Myocyte (in vitro differentiated cells): ENCODE data around the gene GSTCD. TPM values are rescaled to one million over a fixed set of nuclear protein-coding genes. Genes with fewer than 3 reads are reported as not detected.
"Not testable (repeated sequence)": the region's sequence is repeated elsewhere in the genome, so short reads cannot be mapped to it uniquely, and the experiment has no call there.

Source experiments
- DNase-seq: peaks from one replicate; pipeline ENCODE4 v3.0.0-alpha.2; 2012; ENCODE audit warnings: low read depth
- total RNA-seq: library from RNA; depleted of rRNA; stranded (reverse); fragments of >200 nt; gene quantifications from 2 replicates; pipeline ENCODE4 v1.2.3, GENCODE V29; 2014

The GSTCD gene
- total RNA-seq, 1 donor from 2014 or later: 12.7 TPM

DNA sequence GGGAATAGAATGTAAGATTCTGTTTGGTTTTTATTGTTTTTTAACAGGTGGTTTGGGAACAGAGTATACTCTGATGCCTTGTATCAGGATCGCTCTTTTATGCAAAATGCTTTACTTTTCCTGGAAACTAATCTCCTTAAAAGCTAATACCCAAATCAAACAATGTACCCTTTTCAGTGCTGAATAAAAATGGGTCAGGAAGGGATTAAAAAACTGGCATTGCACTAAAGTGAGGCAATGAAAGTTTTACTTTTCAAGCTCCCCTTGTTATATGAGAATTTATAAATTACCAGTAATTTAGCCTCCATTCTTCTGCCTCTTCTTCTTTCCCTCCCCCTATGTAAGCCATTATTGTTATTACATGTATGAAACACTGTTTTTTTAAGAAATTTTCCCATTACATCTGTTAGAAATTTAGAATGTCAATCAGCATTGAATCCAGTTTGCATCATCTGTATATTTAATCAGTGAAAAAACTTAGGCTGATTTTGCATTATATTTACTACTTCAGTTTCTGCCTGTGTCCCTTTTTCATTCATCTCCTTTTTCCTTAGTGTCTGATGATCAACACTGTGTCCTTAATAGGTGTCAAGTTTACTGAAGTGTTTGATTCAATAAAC is 97.0 kb downstream of the GSTCD start:
- no peak for DNase-seq

DNA sequence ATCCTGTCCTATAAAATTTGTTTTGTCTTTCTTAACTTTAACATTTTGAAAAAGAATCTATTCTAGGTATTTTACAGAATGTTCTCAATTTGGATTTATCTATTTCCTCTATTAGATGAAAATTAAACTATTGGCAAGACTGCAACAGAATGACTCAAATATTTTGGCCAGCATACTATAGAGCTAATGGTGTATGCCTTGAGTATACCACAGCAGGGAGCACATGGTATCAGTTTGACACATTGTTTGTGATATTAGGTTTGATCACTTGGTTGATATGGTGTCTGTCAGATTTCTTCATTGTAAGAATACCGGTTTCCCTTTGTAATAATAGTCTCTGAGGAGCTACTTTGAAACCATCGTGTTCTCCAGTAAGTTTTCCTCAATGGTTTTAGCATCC is 98.9 kb downstream of the GSTCD start:
- DNase-seq: no peak

DNA sequence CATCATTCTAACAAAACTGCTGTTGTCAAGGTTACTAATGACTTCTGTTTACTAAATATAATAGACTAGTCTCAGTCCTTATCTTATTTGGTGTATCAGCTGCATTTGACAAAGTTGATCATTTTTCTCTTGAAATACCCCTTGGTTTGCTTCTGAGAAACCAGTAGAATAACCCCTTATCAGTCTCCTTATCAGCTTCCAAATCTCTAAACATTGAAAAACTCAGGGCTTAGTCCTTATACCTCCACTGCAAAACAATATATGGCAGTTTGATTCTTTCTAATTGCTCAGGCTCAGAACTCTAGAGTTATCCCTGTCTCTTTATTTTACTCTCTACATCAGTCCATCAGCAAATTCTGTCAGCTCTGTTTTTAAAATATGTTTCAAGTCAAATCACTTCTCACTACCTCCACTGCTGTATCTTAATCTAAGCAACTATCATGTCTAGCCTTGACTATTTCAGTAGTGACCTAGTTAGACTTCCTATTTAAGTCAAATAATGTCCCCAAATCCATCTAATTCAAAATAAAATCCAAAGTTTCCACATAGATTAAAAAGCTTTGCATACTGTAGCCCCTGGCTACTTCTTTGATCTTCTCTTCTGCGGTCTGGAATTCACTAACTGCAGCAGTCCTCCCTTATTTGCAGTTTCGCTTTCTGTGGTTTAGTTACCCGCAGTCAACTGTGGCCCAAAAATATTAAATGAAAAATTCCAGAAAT is 99.6 kb downstream of the GSTCD start:
- DNase-seq: peak; percentile 13

DNA sequence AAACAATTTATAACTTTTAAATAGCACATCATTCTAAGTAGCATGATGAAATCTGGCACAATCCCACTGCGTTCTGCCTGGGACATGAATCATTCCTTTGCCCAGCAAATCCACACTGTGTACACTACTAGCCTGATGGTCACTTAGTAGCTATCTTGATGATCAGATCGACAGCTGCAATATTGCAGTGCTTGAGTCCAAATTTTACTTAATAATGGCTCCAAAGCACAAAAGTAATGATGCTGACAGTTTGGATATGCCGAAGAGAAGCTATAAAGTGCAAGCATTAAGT is 100.1 kb downstream of the GSTCD start:
- peak; percentile 89 for DNase-seq

DNA sequence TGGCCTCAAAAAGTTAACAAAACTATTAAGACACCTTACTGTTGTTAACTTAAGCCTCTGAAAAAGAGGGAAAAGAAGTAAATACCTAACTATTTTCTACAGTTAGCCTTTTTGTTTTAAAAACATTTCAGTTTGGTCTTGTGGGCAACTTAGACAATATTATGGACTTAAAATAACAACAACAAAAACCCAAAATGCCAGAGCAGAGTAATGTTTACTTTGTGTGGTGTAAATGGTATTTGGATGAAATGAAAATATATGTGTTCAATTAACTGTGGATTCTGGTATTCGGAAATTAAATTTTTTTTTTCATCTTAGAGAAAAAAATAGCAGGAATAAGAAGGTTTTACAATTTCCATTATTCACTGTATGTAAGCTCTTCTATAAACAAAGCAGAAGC is 107.1 kb downstream of the GSTCD start:
- DNase-seq: no peak

DNA sequence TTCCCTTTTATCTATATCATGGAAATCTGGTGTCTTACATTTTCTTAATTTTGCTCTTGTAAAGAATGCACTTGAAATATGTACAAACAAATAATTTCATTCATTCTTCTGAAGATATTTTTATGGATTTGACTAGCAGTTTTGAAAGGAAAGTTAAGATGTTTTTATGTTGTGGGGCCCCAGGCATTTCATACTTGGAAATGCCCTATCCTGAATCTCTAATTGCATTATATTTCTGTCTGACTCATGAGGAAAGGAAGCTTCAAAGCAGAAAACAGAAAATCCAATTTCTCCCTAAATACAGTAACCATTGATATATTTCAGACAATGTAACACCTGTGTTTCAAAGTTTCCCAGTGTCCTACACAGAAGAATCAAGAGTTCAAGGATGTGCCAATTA is 113.5 kb downstream of the GSTCD start:
- DNase-seq: no peak

DNA sequence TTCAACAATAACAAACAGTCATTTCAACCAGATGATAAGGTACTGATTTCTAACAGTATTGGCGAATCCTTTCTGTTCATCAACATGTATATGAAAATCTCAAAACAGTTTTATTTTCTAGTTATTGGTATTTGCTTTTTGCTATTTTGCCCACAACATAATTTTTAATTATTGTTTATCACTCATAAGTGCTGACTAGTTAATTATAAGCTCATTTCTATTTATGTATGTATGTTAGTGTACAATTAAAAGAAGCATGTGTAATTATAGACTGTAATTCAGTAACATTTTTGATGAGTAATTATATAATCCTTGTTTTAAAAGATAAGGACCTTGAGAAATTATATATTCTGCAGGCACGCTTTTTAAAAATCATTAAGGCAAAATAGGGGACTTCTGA is 119.5 kb downstream of the GSTCD start:
- DNase-seq: no peak

DNA sequence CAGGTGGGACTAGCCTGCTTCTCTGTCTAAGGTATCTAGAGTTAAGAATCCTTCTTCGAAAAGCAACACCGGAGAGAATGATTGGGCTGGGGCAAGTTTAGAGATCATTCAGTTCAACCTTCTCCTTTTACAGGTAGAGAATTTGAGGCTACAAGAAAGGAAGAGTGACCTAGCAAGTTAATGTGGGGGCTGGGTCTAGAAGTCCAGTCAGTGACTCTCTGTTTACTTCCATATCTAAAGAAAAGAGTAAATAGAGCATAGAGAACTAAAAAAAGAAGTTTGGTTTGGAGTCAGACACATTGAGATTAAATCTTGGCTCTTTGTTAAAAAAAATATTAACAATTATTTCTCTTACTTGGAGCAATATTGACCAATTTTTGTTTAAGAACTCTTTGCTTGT is 122.6 kb downstream of the GSTCD start:
- DNase-seq: no peak

DNA sequence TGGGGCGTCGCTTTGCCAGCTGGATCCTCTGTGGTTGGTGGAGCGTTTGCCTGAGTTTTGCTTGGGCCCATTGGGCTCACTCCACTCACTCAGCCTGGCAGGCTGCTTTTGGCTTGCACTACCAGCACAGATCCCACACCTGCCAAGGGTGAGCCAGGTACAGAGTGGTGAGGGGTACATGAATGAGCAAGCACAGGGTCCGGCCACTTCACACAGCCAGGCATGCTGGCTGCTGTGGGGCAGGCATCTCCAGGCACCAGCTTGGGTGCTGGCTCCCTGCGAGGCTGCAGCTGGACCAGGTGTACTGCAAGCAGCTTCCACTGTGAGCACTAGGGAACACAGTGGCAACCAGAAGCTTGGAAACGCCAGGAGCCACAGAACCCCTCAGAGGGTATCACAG is 126.6 kb downstream of the GSTCD start:
- no peak for DNase-seq

DNA sequence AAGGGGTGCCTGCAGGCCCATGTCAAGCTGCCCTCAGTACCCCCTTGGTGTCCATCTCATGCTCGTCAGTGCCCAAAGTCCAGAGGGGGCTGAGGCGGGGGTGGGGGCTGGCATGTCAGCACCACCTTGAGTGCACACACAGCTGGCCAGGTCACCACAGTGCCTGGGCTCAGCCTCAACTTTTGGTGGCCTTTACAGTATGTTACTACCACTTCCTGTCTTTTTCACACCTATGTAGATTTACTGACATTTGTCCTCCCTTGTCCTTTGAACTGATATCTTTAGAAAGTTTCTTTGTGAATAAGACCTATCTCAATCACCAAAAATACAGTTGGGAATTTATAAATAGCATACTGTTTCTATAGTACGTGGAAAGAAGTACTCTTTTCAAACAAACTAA is 128.0 kb downstream of the GSTCD start:
- DNase-seq: no peak

DNA sequence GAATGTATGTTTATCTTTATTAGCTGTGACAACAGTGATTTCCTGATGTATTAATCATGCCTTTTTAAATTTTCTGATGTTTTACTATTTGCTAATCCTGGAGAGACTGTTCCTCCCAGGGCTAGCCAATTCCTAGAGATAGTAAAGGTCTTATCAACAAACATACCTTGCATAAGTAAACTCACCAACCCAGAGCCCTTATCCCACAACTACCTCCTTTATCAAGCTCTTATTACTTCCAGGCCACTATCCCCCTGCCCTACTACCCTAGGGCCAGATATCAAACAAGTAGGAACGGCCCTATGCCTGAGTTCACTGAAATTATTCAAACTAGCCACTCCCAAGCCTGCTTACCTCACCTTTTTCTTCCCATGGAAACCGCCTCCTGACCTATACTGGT is 128.5 kb downstream of the GSTCD start:
- DNase-seq: no peak

DNA sequence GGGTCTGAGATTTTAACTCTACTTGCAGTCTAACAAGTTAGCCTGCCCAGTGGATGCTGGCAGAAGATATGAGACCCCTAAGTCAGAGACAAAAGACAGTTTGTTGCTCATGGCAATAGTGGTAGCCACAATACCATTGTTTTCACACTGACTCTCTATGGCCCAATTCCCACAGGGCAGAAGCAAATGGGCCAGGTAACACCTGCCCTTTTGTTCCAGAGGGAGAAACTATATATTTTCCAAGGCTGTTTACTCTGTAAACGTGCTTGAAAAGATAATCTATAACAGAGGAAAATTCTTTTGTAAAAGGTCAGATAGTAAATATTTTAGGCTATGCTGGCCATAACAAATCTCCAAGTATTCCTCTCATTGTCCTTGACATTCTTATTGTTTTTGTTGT is 129.5 kb downstream of the GSTCD start:
- DNase-seq: no peak

DNA sequence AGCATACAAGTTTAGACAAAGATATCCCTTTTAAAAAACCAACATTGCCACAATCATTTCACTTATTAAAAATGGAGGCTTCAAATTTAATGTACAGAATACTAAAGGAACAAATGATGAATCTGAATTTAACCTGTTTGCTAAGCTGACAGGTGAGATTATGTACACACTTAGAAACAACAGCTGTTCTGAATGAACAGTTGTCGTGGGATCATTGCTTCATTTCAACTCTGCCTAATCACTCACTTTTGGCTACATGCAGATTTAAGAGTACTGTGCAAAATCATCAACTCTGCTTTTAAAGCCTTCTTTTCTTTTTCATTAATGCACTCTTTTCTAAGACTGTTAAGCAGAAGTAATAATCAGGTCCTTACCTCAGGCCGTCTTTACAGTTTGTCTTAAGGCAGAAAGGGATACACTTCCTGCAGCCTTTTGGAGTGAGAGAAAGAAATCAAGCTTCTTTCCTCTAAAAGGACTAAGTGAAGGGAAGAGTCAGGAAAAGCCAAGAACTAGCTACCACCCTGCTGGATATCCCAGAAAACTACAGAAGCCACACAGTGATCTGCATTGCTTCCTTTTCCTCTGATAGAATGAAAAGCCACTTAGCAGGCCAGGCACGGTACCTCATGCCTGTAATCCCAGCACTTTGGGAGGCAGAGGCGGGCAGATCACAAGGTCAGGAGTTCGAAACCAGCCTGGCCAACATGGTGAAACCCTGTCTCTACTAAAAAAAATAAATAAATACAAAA is 132.0 kb downstream of the GSTCD start:
- DNase-seq: peak; percentile 54

DNA sequence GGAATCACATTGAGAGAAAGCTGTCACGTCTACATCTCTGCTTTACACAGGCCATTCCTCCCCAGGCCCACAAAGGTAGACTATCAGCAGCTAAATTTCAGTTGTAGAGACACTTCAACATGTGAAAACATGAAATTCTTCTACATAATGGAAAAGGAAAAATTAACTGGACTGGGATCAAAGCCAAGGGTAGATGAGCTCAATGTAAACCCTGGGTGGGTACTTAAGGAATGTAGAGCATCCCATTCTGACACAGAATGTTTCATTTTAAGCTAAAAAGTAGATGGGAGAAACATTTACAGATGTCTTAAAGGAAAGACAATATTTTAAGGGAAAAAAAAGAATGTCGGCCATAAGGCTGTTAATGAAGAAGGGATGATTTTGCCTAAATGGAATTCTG is 135.4 kb downstream of the GSTCD start:
- DNase-seq: no peak

DNA sequence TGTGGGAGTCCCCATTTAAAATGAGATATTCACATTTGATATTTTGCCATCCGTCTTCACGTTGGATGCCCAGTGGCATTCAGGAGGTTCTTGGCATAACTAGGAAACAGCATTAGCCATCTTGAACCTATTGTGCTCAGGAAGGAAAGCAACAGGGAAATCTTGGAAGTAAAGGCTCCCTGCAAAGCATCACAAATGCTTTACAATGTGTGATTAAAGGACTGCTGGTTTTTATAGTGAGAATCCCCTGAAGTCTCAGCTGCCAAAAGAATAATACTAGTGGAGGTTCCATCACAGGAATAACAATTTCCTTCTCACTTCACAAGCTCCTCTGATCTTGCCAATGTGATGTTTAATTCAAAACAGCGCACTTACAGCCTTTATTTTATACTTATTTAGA is 137.0 kb downstream of the GSTCD start:
- no peak for DNase-seq

DNA sequence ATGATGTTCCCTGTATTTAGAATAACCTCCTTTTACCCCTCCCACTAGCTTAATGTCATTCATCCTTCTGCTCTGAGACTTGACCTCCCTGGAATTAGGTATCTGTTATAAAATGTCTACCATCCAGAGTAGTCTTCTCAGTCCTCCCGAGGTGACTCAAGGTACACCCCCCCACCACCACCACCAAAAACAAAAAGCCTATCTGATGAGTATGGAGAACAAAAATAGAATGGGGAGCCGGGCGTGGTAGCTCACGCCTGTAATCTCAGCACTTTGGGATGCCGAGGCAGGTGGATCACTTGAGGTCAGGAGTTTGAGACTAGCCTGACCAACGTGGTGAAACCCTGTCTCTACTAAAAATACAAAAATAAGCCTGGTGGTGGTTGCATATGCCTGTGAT is 139.8 kb downstream of the GSTCD start:
- DNase-seq: peak; percentile 86

DNA sequence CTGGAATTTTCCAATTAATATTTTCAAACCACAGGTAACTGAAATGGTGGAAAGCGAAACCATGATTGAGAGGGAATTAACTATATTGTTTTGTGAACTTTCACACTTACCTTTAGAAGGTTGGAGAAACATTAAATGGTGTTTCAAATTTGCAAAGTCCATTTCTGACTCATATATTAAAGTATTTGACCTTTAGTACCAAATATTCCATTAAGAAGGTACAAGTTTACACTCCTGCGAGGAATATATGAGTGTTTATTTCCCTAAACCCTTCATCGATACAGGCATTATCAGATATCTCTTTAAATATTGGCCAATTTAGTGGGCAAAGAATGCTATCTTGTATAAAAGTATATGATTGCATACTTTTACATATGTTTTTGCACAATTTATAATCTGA is 142.6 kb downstream of the GSTCD start:
- DNase-seq: no peak

DNA sequence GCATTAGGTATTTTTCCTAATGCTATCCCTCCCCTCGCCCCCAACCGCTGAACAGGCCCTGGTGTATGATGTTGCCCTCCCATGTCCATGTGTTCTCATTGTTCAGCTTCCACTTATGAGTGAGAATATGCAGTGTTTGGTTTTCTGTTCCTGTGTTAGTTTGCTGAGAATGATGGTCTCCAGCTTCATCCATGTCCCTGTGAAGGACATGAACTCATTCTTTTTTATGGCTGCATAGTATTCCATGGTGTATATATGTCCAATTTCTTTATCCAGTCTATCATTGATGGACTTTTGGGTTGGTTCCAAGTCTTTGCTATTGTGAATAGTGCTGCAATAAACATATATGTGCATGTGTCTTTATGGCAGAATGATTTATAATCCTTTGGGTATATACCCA is 143.6 kb downstream of the GSTCD start:
- DNase-seq: not testable (repeated sequence)

DNA sequence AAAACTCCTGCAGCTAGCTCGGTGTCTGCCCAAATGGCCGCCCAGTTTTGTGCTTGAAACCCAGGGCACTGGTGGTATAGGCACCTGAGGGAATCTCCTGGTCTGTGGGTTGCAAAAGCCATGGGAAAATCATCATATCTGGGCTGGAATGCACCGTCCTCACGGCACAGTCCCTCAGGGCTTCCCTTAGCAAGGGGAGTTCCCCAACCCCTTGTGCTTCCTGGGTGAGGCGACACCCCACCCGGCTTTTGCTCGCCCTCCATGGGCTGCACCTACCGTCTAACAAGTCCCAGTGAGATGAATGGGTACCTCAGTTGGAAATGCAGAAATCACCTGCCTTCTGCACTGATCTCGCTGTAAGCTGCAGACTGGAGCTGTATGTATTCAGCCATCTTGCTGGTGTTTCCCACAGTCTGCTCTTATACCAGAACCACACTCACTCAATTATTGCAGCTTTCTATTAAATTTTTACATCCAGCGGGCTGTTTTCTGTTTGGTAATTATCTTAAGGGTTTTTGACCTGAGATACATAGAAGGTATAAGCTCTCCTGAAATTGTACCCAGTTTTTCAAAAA is 150.0 kb downstream of the GSTCD start:
- DNase-seq: no peak

DNA sequence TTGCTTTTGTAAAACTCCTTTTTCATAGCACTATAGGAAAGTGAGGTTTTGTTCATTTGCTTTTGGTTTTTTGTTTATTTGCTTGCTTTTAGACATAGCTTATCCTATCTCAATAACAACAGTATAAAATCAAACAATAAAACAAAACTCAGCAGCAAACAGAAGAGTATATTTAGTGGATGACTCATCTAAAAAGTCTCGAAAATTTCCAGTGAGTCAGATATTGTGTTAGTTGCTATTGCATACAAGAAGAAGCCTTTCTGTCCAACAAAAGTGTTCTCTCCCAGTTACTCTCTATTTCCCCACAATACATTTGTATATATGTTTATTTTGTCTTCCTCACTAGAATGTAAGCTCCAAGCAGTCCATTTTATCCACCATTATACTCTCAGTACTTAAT is 150.6 kb downstream of the GSTCD start:
- DNase-seq: peak; percentile 72

DNA sequence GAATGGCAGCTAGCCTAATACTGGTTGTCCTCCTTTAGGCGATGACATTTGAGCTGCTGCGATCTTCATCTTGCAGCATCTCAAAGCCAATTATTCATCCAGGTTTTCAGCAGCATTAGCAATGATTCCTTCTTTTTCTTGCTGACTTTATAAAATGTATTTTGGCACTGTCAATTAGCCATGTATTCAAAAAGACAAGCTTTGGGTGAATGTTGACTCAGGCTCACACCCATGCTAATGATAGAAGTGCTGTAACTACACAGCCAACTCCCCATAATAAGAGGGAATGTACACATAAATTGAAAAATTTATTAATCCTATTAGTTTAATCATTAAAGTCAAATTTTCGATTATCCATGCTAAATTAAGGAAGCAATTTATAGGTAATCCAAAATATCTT is 162.4 kb downstream of the GSTCD start:
- DNase-seq: no peak

DNA sequence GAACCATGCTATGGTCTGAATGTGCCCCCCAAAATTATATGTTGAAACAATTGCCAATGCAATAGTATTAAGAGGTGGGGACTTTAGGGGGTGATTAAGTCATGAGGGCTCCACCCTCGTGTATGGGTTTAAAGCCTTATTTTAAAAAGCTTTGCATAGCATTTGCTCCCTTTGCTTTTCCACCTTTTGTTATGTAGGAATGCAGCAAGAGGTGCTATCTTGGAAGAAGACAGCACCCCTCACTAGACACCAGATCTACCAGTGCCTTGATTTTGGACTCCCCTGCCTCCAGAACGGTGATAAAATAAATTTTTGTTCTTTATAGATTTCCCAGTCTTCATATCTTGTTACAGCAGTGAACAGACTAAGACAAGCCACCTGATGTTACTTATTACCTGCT is 163.4 kb downstream of the GSTCD start:
- DNase-seq: no peak

DNA sequence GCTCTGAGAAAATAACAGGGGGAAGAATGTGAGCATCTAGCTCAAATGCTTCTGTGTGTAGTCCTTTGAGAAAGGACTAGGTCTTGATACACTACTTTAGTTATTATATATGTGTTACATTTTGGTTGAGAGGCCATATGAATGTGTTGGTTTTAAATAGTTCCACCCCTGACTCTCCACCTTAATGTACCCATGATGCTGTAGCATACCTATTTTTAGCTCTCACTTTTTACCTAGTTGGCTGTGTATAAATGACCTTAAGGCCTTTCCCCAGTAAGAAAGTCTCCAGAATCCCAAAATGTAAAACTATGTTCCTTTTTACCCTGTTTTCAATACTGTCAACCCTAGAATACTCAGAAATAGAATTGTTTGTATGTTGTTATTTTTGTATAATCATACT is 166.6 kb downstream of the GSTCD start:
- DNase-seq: no peak
